Measurements from ENCODE around the gene ZNF507. TPM values are rescaled to one million over a fixed set of nuclear protein-coding genes. Genes with fewer than 3 reads are reported as not detected.

Gene ZNF507
- total and polyA plus RNA-seq, 9 of the 15 experiments (the other 6 are each of a cell fraction or from before 2014, with no cell fraction given), result 2.9 to 25.0 (median 10.4) TPM

- TF ChIP-seq E2F6 (IDR thresholded peaks at IDR 0.05; ENCODE audit: borderline replicate concordance in 1 of 2, extremely low read depth in 1 of 2, insufficient read depth in 1 of 2, insufficient read length in 1 of 2, low read depth in 1 of 2, low read length in 1 of 2, poor library complexity in 1 of 2, severe bottlenecking in 1 of 2) (no peak), PYGO2 (tag; IDR thresholded peaks at IDR 0.05) (no peak; the same call in 1 of the 2 replicates), BRCA1 (IDR thresholded peaks at IDR 0.05) (no peak), BRCA1 (CRISPR knock-in tag; IDR thresholded peaks at IDR 0.05) (no peak), POLR2A (conservative IDR thresholded peaks at IDR 0.05) (0 out of 2 replicates have a peak, but pooled peaks have one; percentile 28), CREB3 (tag; conservative IDR thresholded peaks at IDR 0.05; ENCODE audit: low read depth) (no peak; the same call in 1 of the 2 replicates), ETV6 (IDR thresholded peaks at IDR 0.05; ENCODE audit: borderline replicate concordance in 1 of 2, low read depth in 2 of 2, low read length in 1 of 2) (no peak), ETV6 (CRISPR knock-in tag; IDR thresholded peaks at IDR 0.05; ENCODE audit: borderline replicate concordance) (no peak), ZBTB26 (CRISPR knock-in tag; IDR thresholded peaks at IDR 0.05) (no peak), HOMEZ (CRISPR knock-in tag; IDR thresholded peaks at IDR 0.05) (no peak), ATF7 (IDR thresholded peaks at IDR 0.05) (peak; percentile 91), PKNOX1 (IDR thresholded peaks at IDR 0.05) (peak; percentile 81), NFE2L1 (tag; IDR thresholded peaks at IDR 0.05; ENCODE audit: borderline replicate concordance, low read depth) (no peak), ZNF165 (CRISPR knock-in tag; IDR thresholded peaks at IDR 0.05; ENCODE audit: borderline replicate concordance) (no peak), ZNF395 (CRISPR knock-in tag; IDR thresholded peaks at IDR 0.05) (peak; percentile 53; the same call in 1 of the 2 replicates), NFE2 (IDR thresholded peaks at IDR 0.05; ENCODE audit: low read depth) (peak; percentile 97), ZBTB8A (IDR thresholded peaks at IDR 0.05; ENCODE audit: partially characterized antibody) (no peak), CEBPG (CRISPR knock-in tag; IDR thresholded peaks at IDR 0.05) (no peak), CEBPG (tag; conservative IDR thresholded peaks at IDR 0.05 in 1 of 2, IDR thresholded peaks at IDR 0.05 in 1 of 2) (peak in 1 of 2 experiments; percentile 65; a peak in 2 of 4 replicates), PHB (CRISPR knock-in tag; IDR thresholded peaks at IDR 0.05) (no peak), ERF (CRISPR knock-in tag; IDR thresholded peaks at IDR 0.05) (no peak)
Measured at GRCh38 chr19:32373585-32374295, 28.3 kb downstream of the ZNF507 start (continued).
